T follicular helper cell (primary cell): Measurements from ENCODE around the gene SSR1.
"Not testable (repeated sequence)": the region's sequence is repeated elsewhere in the genome, so short reads cannot be mapped to it uniquely, and the experiment has no call there.

Experiments
- DNase-seq: peaks from one replicate; pipeline ENCODE4 v3.0.0-alpha.2; 2020; ENCODE audit warnings: low read depth
- total RNA-seq, 2 experiments: gene quantifications; one replicate each; lab custom pipeline; 2026; lab: John Stamatoyannopoulos, UW

Gene SSR1
- 169 to 200 reads per million in 2 experiments for total RNA-seq

GRCh38 chr6:7312616-7313504 lies at the start of gene SSR1:
SSR1 (minus strand) TSS chr6:7313199; CDS start chr6:7313120, 79 bp downstream.
- DNase-seq: peak; percentile 78

- not testable (repeated sequence) for DNase-seq
These were observed 38.9 kb upstream of the SSR1 start for GRCh38 chr6:7351916-7352315.

- not testable (repeated sequence) for DNase-seq
These were observed 37.6 kb upstream of the SSR1 start for GRCh38 chr6:7350591-7350990.

- not testable (repeated sequence) for DNase-seq
These were observed 34.6 kb upstream of the SSR1 start for GRCh38 chr6:7347551-7347997.

GRCh38 chr6:7344773-7345450 lies 31.9 kb upstream of the SSR1 start:
- DNase-seq: not testable (repeated sequence)

- DNase-seq: no peak
These were observed 30.8 kb upstream of the SSR1 start for GRCh38 chr6:7343546-7344475.

- no peak for DNase-seq
These were observed 29.2 kb upstream of the SSR1 start for GRCh38 chr6:7341989-7342742.

- no peak for DNase-seq
These were observed 28.3 kb upstream of the SSR1 start for GRCh38 chr6:7341271-7341670.

GRCh38 chr6:7339007-7339732 lies 26.2 kb upstream of the SSR1 start:
- not testable (repeated sequence) for DNase-seq

GRCh38 chr6:7338031-7338430 lies 25.0 kb upstream of the SSR1 start:
- DNase-seq: no peak

- no peak for DNase-seq
These were observed 22.5 kb upstream of the SSR1 start for GRCh38 chr6:7335519-7335918.

- no peak for DNase-seq
These were observed 21.7 kb upstream of the SSR1 start for GRCh38 chr6:7334685-7335084.

- no peak for DNase-seq
These were observed 19.2 kb upstream of the SSR1 start for GRCh38 chr6:7332090-7332745.

GRCh38 chr6:7331452-7331851 lies 18.5 kb upstream of the SSR1 start:
- no peak for DNase-seq

- no peak for DNase-seq
These were observed 15.2 kb upstream of the SSR1 start for GRCh38 chr6:7328243-7328642.

GRCh38 chr6:7325750-7326149 lies 12.8 kb upstream of the SSR1 start:
- DNase-seq: no peak

GRCh38 chr6:7324520-7324919 lies 11.5 kb upstream of the SSR1 start:
- DNase-seq: no peak

- no peak for DNase-seq
These were observed 10.1 kb upstream of the SSR1 start for GRCh38 chr6:7323074-7323473.

- DNase-seq: not testable (repeated sequence)
These were observed 8.9 kb upstream of the SSR1 start for GRCh38 chr6:7321866-7322265.

GRCh38 chr6:7319406-7319805 lies 6.4 kb upstream of the SSR1 start:
- not testable (repeated sequence) for DNase-seq
